GM15510 (cell line): ENCODE data around the gene TAMALIN.
A peak's percentile ranks its signal among the peaks of the same experiment; 100 is the strongest.

Experiments
- POLR2A ChIP-seq: IDR thresholded peaks from 3 replicates; pipeline ENCODE4 v1.6.1; 2011; ENCODE audit warnings: borderline replicate concordance; ENCODE audit not compliant: insufficient read length; ENCODE audit errors: extremely low read depth

Gene TAMALIN

GRCh38 chr12:52018433-52019112, 11.8 kb downstream of the TAMALIN start:
- TF ChIP-seq POLR2A = no peak

DNA sequence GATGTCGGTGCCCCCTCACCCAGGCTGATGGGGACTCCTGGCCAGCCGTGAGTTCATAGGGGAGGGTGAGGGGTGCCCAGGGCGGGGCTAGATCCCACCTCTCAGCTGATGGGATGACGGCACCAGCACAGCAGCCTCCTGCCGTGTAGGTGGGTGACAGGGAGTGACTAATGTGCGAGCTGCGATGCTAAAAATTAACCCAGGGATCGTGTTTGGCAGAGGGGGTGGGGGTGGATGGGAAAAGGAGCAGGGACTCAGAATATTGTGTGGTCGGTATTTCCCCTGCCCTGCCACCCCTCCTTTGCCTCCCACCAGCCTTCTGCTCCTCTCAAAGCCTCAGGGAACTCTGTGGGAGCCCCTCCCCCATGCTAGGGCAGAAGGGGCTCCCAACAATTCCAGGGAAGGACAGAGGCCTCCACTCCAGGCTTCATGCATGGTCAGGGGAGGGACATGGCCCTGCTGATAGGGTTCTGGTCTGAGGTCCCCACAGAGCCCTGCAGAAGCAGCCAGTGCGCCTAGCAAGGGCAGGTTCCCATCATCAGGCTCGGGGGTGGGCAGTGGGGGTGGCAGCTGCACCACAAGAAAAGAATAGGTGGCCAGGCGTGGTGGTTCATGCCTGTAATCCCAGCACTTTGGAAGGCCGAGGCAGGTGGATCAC, 12.5 kb downstream of the TAMALIN start:
- TF ChIP-seq POLR2A = no peak

- TF ChIP-seq POLR2A = no peak
Observed at GRCh38 chr12:52020539-52021336, 14.0 kb downstream of the TAMALIN start.

DNA sequence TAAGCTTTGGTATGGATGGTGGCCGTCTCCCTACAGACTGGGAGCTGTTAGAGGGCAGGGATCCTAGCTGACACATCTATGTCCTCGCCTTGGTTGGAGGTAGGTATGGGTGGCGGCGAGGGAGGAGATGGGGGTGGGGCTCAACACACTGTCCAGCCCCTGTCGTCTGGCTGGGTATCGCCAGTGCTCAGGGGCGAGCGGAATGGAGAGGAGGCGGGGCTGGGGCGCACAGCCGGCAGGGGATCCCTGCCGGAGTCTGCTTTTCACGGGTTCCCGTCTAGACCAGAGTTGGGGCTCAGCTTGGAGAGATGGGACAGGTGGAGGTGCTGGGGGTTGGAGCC, 16.1 kb downstream of the TAMALIN start:
- no peak for TF ChIP-seq POLR2A

- TF ChIP-seq POLR2A = no peak
Observed at GRCh38 chr12:52023182-52023975, 16.6 kb downstream of the TAMALIN start.

DNA sequence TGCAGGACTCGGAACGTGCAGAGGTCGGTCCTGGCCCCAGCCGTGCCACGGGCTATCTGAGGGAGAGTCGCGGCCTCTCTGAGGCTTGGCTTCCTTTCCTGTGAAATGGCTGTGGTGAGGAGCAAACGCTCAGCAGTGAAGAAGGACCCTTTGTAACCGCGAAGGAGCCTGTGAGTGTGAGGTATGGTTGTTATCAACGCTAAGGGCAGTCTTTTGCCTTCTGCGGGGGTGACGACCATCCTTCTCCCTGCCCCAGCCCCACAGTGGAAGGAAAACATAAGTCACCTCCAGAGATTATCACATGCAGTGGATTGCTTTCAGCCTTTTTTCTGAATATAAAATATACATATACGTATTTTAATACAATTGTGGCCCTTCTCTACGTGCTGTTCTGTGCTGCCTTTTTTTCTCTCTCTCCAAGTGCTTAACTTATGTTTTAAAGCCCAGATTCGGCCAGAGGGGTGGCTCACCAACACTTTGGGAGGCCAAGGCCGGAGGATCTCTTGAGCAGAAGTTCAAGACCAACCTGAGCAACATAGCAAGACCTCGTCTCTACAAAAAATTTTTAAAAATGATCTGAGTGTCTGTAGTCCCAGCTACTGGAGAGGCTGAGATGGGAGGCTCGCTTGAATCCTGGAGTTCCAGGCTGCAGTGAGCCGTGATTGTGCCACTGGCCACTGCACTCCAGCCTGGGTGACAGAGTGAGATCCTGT, 17.4 kb downstream of the TAMALIN start:
- TF ChIP-seq POLR2A = no peak

- TF ChIP-seq POLR2A = no peak
Observed at GRCh38 chr12:52024845-52025230, 18.1 kb downstream of the TAMALIN start.

- no peak for TF ChIP-seq POLR2A
Observed at GRCh38 chr12:52026263-52026662, 19.5 kb downstream of the TAMALIN start.

GRCh38 chr12:52027085-52027843, 20.5 kb downstream of the TAMALIN start:
- TF ChIP-seq POLR2A = no peak

DNA sequence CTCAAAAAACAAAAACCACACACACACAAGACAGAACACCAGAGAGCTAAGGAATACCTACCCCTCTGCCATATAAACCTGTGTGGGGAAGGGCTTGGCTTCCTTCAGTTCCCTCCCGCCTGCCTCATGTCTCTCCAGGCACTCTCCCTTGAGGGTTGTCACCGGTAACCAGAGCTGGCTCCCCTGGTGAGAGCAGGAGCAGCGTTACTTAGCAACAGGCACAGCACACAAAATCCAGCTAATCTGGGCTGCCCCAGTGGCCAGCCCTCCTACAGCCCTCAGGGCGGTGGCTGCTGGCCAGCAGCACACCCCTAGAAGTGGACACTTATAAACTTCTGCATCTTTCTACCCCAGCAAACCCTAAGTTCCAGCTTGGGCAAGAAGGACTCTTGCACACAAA, 22.9 kb downstream of the TAMALIN start:
- no peak for TF ChIP-seq POLR2A

DNA sequence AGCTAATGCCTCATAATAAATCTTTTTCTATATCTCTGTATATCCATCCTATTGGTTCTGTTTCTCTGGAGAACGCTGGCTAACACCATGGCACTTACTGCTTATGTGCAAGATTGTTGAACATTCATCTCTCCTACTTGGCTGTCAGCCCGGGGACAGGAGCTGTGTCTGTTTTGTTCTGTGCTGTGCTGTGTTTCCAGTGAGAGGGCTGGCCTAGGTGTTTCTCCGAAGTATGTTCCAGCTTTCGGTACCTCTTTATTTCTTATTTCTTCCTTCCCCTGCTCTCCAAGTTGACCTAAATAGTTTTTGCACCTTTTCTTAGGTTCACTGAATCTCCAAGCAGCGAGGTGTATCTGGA, 25.7 kb downstream of the TAMALIN start:
- TF ChIP-seq POLR2A = no peak

GRCh38 chr12:52032804-52033445, 26.2 kb downstream of the TAMALIN start:
- TF ChIP-seq POLR2A = peak; percentile 53

DNA sequence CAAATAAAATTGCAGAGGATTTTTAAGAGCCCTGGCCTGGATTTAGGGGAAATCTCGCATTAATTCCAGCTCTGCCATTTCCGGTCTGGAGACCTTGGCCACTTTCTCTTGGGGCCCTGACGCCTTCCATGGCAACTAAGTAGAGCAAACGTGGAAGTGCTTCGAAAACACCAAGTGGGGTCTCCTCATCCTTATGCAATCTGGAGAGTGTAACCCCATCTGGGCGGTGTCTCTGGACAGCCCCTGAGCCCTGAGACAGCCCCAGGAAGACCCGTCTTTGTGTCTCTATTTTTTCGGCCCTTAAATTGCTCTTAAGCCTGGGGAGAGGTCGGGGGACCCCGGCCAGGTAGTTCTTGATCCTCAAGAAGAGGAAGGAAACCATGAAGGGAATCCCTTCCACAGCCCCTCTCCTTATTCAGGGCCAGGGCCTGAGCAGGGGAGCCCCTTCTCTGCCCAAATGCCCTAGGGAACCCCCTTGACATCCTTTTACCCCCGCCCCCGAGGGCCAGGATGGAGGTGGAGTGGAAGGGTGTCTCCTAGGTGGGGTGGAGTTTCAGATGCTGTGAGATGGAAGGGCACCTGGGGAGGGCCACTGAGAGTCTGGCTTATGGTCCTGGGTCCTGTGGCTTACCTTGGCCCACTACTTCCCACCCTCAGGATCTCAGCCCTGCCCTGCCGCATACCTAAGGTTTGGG, 26.8 kb downstream of the TAMALIN start:
- TF ChIP-seq POLR2A = no peak
